Stimulated activated naive CD4-positive, alpha-beta T cell treated with Interleukin-2 at 50 U/mL for 16 hours (primary cell): ENCODE data around the gene CYP2D6.

Experiments used
- DNase-seq: peaks from one replicate; lab custom pipeline; 2025; lab: John Stamatoyannopoulos, UW

Gene CYP2D6

DNA sequence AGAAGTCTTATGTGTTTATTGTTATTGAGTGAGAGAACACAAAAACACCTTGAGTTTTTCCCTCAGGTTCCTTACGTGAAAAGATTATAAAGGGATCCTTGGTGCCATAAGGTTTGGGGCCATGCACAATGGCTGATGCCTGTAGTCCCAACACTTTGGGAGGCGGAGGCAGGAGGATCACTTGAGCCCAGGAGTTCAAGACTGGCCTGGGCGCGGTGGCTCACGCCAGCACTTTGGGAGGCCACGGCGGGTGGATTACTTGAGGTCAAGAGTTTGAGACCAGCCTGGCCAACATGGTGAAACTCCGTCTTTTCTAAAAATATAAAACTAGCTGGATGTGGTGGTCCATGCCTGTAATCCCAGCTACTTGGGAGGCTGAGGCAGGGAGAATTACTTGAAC lies 45.7 kb downstream of the CYP2D6 start:
- DNase-seq = no peak

GRCh38 chr22:42083119-42083518 lies 47.5 kb downstream of the CYP2D6 start:
- DNase-seq = no peak

DNA sequence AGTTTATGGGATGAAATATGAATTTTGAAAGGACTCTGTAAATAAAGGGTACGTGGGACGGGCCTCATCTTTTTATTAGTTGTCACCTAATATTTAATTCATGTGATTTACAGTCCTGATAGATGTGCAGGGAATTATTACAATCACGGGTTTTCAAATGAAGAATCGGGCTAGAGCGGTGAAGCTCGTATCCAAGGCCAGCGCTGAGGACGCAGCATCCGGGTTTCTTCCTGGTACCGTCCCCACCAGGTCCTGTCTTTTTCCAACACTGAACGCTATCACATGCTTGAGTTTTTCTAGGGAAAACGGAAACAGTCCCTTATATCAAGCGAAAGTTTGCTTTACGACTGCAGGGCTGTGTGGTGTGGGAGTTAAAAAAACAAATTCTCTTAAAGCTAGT lies 50.3 kb downstream of the CYP2D6 start:
- no peak for DNase-seq

GRCh38 chr22:42079319-42080251 lies 51.0 kb downstream of the CYP2D6 start, which contains the start of gene SMDT1:
TSS of gene SMDT1 (plus strand) at chr22:42079700. CDS start at chr22:42079769, 69 bp downstream.
- DNase-seq = peak; percentile 97

- no peak for DNase-seq
Measured at GRCh38 chr22:42078469-42079318, 51.9 kb downstream of the CYP2D6 start.

GRCh38 chr22:42077486-42078125 lies 53.0 kb downstream of the CYP2D6 start:
- DNase-seq = no peak

GRCh38 chr22:42076764-42077485 lies 53.7 kb downstream of the CYP2D6 start:
- DNase-seq = no peak
